Stimulated activated CD4-positive, alpha-beta T cell treated with anti-CD3 and anti-CD28 coated beads, Interleukin-15, amount 100 ng/mL, for 1 hour (primary cell): ENCODE data around the gene BCL6.

Experiments
- DNase-seq, 2 donors: peaks; one replicate each; pipeline ENCODE4 v3.0.0-alpha.2; 2020; ENCODE audit warnings: low read depth in 1 of 2, low spot score in 1 of 2

The BCL6 gene

GRCh38 chr3:187678726-187679268 lies 66.5 kb downstream of the BCL6 start:
- no peak for DNase-seq

DNA sequence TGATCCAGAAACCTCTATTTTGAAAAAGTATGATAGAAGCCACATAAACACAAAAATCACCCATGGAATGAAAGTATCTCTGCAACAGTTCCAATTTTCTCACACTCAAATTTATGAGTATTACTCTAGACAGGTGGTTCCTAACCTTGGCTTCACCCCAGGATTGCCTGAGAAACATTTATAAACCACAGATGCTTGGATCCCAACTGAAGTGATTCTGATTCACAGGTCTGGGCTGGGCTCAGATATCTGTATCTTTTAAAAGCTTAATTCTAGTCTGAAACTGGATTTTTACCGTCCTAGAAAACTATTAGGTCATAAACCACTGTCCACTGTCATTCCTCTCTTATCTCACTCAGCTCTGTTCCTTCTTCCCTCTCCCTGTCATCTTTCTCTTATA lies 67.7 kb downstream of the BCL6 start:
- no peak for DNase-seq

- no peak for DNase-seq
Measured at GRCh38 chr3:187673012-187673411, 72.3 kb downstream of the BCL6 start.
